Parathyroid adenoma (tissue), 2 donors: ENCODE results near the gene CMBL.
A peak's percentile ranks its signal among the peaks of the same experiment; 100 is the strongest.
"Not testable (repeated sequence)": the region's sequence is repeated elsewhere in the genome, so short reads cannot be mapped to it uniquely, and the experiment has no call there.

Experiments
- H2AFZ ChIP-seq: fragments of 300-600 bp; sonication (generic); one replicate; pipeline ENCODE4 v1.7.0; 2017; ENCODE audit warnings: antibody characterized with exemption, mild to moderate bottlenecking
- H3K27ac ChIP-seq: fragments of 300-600 bp; sonication (generic); one replicate; pipeline ENCODE4 v1.7.0; 2017
- H3K27me3 ChIP-seq: fragments of 300-600 bp; sonication (generic); one replicate; pipeline ENCODE4 v1.7.0; 2017; ENCODE audit warnings: low read length; ENCODE audit not compliant: control insufficient read depth, insufficient read depth
- H3K36me3 ChIP-seq: fragments of 300-600 bp; sonication (generic); one replicate; pipeline ENCODE4 v1.7.0; 2017; ENCODE audit warnings: low read length; ENCODE audit not compliant: control insufficient read depth, insufficient read depth
- H3K4me1 ChIP-seq: fragments of 300-600 bp; sonication (generic); one replicate; pipeline ENCODE4 v1.7.0; 2017; ENCODE audit warnings: control low read depth
- H3K4me2 ChIP-seq: fragments of 300-600 bp; sonication (generic); one replicate; pipeline ENCODE4 v1.7.0; 2017; ENCODE audit warnings: low read length
- H3K4me3 ChIP-seq: fragments of 300-600 bp; sonication (generic); one replicate; pipeline ENCODE4 v1.7.0; 2017; ENCODE audit warnings: low read depth, low read length
- H3K79me2 ChIP-seq: fragments of 300-600 bp; sonication (generic); one replicate; pipeline ENCODE4 v1.7.0; 2017; ENCODE audit warnings: control low read depth
- H3K9ac ChIP-seq: fragments of 300-600 bp; sonication (generic); one replicate; pipeline ENCODE4 v1.7.0; 2017; ENCODE audit warnings: mild to moderate bottlenecking
- H3K9me3 ChIP-seq: fragments of 300-600 bp; sonication (generic); one replicate; pipeline ENCODE4 v1.7.0; 2017; ENCODE audit warnings: low read length; ENCODE audit not compliant: control insufficient read depth
- TF ChIP-seq, protein P1 (sequence below): fragments of 300-600 bp; sonication (generic); IDR thresholded peaks from one replicate; pipeline ENCODE4 v1.7.0; 2017; ENCODE audit warnings: antibody characterized with exemption, mild to moderate bottlenecking
- donor health status: primary hyperparathyroidism.

CMBL gene

DNA sequence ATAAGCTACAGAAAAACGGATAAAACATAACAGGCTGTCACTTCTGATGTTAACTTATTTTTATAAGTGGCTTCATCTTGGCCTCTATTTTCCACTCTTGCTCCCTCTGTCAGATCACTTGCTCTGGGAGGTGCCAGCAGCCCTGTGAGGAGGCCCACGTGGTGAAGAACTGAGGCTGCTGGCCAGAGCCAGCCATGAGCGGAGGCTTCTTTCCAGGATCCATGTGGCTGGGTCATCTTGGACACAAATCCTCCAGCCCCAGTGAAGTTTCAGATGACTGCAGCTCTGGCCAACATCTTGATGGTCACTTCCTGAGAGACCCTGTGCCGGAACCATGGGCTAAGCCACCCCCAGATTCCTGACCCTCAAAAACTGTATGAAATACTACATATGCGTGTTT lies 7.5 kb upstream of the CMBL start:
- H3K4me1 ChIP-seq, result peaks cover 8% of the 10 kb centered on the region
- H3K27me3 ChIP-seq, result no peaks in the 10 kb centered on the region
- no peaks in the 10 kb centered on the region for H3K79me2 ChIP-seq
- H3K9ac ChIP-seq, result no peak overlapping the region
- no peaks in the 10 kb centered on the region for H3K36me3 ChIP-seq
- H3K9me3 ChIP-seq, result no peaks in the 10 kb centered on the region
- TF ChIP-seq, protein P1, sequence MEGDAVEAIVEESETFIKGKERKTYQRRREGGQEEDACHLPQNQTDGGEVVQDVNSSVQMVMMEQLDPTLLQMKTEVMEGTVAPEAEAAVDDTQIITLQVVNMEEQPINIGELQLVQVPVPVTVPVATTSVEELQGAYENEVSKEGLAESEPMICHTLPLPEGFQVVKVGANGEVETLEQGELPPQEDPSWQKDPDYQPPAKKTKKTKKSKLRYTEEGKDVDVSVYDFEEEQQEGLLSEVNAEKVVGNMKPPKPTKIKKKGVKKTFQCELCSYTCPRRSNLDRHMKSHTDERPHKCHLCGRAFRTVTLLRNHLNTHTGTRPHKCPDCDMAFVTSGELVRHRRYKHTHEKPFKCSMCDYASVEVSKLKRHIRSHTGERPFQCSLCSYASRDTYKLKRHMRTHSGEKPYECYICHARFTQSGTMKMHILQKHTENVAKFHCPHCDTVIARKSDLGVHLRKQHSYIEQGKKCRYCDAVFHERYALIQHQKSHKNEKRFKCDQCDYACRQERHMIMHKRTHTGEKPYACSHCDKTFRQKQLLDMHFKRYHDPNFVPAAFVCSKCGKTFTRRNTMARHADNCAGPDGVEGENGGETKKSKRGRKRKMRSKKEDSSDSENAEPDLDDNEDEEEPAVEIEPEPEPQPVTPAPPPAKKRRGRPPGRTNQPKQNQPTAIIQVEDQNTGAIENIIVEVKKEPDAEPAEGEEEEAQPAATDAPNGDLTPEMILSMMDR, result no peak
- H3K27ac ChIP-seq, result no peak overlapping the region
- H3K4me2 ChIP-seq, result no peak overlapping the region
- H3K4me3 ChIP-seq, result no peak overlapping the region
- H2AFZ ChIP-seq, result no peak overlapping the region

DNA sequence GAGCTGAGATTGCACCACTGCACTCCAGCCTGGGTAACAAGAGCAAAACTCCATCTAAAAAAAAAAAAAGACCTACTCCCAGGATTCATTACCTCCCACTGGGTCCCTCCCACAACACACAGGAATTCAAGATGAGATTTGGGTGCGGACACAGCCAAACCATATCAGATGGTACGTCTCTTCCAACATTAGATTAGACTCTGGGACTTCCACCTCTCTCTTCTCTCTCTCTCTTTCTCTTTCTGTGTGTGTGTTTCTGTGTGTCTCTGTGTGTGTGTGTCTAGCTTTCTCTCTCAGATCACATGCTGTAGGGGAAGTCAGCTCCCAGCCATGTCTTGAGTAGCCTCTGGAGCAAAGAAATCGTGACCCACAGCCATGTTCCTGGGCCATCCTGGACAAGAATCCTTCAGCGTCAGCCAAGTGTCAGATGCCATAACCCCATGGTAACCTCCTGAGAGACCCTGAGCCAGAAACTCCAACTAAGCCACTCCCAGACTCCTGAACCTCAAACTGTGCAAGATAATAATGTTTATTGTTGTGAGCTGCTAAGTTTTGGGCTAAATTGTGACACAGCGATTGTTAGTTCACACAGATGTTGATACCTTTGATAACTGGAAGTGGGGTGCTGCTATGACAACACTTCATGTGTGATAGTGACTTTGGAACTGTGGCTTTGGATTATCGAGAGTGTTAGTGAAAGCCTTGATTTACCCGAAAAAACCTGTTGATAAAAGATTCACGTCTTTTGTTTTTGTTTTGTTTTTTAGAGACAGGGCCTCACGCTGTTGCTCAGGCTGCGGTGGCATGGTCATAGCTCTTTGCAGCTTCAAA lies 4.1 kb upstream of the CMBL start:
- H3K79me2 ChIP-seq, result no peaks in the 10 kb centered on the region
- peak overlapping the region; percentile 82 for H3K27ac ChIP-seq
- H3K9ac ChIP-seq, result no peak overlapping the region
- H3K36me3 ChIP-seq, result no peaks in the 10 kb centered on the region
- no peak overlapping the region for H3K4me3 ChIP-seq
- H3K4me2 ChIP-seq, result no peak overlapping the region
- peak overlapping the region; percentile 49 for H2AFZ ChIP-seq
- no peaks in the 10 kb centered on the region for H3K9me3 ChIP-seq
- H3K4me1 ChIP-seq, result peaks cover 14% of the 10 kb centered on the region
- TF ChIP-seq, protein P1, result no peak
- H3K27me3 ChIP-seq, result no peaks in the 10 kb centered on the region

DNA sequence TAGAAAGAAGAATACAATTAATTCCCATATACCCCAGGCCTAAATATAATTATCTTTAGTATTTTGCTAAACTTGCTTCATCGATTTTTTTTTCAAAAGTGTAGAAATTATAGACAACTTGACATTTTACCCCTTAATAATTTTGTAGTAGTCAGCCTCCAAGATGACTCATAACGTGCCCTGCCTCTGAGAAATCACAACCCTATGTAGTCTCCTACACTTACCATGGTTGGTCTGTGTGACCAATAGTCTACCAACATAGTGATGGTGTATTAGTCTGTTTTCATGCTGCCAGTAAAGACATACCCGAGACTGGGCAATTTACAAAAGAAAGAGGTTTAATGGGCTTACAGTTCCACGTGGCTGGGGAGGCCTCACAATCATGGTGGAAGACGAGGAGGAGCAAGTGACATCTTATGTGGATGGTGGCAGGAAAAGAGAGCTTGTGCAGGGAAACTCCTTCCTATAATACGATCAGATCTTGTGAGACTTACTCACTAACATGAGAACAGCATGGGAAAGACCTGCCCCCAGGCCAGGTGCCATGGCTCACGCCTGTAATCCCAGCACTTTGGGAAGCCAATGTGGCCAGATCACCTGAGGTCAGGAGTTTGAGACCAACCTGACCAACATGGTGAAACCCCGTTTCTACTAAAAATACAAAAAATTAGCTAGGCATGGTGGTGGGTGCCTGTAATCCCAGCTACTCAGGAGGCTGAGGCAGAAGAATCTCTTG lies 3.3 kb upstream of the CMBL start:
- Histone ChIP-seq H3K27ac (peak overlapping the region; percentile 82), H2AFZ (peak overlapping the region; percentile 67), H3K4me3 (peak overlapping the region; percentile 1), H3K4me2 (peak overlapping the region; percentile 13), H3K4me1 (peaks cover 18% of the 10 kb centered on the region)
- H3K27me3 ChIP-seq, H3K79me2 ChIP-seq, H3K36me3 ChIP-seq, H3K9me3 ChIP-seq, H3K9ac ChIP-seq: not testable (repeated sequence)

DNA sequence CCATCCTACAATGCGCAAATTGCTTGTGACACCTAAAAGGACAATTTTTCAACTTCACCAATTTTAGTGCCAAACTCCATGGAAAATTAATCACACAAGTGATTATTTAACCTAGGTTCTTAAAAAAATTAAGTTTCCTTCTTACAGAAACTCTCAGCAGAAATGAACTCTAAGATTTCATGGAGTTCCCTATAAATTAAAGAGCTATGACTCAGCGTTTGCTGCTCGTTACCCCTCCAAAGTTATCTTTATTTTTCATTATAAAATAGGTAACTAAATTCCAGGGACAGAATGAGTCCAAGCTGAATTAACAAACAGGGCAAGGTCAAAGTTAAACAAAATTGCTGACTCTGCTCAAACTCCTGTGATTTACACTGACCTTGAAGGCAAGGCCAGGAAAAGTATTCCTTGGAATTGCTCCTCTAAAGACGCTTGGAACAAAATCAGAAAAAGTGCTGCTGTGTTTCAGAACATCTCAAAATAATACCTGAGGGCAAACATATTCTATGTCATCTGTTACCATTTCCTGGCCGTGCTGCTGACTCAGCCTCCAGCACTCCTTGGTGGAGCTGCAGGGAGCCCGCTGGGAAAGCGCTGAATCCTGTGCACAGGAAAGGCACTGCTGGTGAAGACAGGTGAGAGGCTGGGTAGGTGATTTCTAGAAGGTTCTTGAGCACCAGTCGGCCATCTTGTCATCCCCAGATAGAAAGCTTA lies 2.5 kb upstream of the CMBL start:
- TF ChIP-seq, protein P1, result no peak
- H2AFZ ChIP-seq, result peak overlapping the region; percentile 67
- H3K9ac ChIP-seq, result no peak overlapping the region
- H3K79me2 ChIP-seq, result peaks cover 4% of the 10 kb centered on the region
- peak overlapping the region; percentile 13 for H3K4me2 ChIP-seq
- H3K4me1 ChIP-seq, result peaks cover 18% of the 10 kb centered on the region
- peak overlapping the region; percentile 1 for H3K4me3 ChIP-seq
- peak overlapping the region; percentile 82 for H3K27ac ChIP-seq
- no peaks in the 10 kb centered on the region for H3K27me3 ChIP-seq
- H3K36me3 ChIP-seq, result no peaks in the 10 kb centered on the region
- H3K9me3 ChIP-seq, result no peaks in the 10 kb centered on the region

DNA sequence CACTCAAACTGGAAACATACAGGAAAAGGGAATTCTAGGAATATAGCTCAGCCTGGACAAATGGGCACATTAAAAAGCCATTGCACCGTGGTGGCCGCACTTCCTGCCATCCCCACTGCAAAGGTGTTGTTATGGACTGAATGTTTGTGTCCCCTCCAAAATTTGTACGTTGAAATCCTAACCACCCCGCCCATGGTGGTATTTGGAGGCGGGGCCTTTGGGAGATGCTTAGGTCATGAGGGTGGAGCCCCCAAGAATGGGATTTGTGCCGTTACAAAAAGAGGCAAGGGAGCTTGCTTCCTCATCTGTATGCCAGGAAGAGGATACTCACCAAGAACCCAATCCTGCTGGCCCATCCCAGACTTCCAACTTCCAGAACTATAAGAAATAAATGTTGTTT lies 1.1 kb upstream of the CMBL start:
- Histone ChIP-seq H2AFZ (no peak overlapping the region), H3K79me2 (peaks cover 8% of the 10 kb centered on the region), H3K9me3 (no peaks in the 10 kb centered on the region), H3K27me3 (no peaks in the 10 kb centered on the region), H3K27ac (no peak overlapping the region), H3K4me1 (peaks cover 26% of the 10 kb centered on the region), H3K4me2 (no peak overlapping the region), H3K36me3 (no peaks in the 10 kb centered on the region), H3K9ac (no peak overlapping the region), H3K4me3 (no peak overlapping the region)
- TF ChIP-seq, protein P1, result no peak
